Activated gamma-delta T cell treated with anti-CD3 and anti-CD28 coated beads, Interleukin-2, amount 50 U/mL, for 16 hours (primary cell): ENCODE results near the gene CAMTA1.

Source experiments
- DNase-seq: peaks from one replicate; pipeline ENCODE4 v3.0.0-alpha.2; 2020; ENCODE audit warnings: low read depth

Gene CAMTA1

GRCh38 chr1:7006996-7007871 lies 222.0 kb downstream of the CAMTA1 start:
- DNase-seq = no peak

DNA sequence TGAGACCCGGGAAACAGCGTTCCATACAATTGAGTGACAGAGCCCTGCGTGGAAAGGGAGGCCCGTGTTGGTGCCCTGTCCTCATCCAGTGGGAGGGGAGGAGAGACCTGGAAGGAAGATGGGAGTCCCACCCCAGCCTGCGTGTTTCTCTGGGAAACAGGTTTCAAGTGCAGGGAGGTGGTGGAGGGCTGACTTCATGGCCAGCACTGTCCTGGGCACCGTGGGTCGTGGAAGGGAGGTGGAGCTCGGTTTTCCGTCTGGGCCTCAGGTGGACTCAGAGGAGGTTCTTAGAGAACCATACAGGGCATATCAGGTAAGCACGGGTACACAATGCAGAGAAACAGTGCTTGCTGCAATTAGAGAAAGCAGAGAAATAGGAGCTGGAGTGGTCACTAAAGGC lies 222.6 kb downstream of the CAMTA1 start:
- no peak for DNase-seq

GRCh38 chr1:7008331-7008730 lies 223.1 kb downstream of the CAMTA1 start:
- DNase-seq = no peak

- no peak for DNase-seq
Observed at GRCh38 chr1:7008975-7009740, 223.9 kb downstream of the CAMTA1 start.

DNA sequence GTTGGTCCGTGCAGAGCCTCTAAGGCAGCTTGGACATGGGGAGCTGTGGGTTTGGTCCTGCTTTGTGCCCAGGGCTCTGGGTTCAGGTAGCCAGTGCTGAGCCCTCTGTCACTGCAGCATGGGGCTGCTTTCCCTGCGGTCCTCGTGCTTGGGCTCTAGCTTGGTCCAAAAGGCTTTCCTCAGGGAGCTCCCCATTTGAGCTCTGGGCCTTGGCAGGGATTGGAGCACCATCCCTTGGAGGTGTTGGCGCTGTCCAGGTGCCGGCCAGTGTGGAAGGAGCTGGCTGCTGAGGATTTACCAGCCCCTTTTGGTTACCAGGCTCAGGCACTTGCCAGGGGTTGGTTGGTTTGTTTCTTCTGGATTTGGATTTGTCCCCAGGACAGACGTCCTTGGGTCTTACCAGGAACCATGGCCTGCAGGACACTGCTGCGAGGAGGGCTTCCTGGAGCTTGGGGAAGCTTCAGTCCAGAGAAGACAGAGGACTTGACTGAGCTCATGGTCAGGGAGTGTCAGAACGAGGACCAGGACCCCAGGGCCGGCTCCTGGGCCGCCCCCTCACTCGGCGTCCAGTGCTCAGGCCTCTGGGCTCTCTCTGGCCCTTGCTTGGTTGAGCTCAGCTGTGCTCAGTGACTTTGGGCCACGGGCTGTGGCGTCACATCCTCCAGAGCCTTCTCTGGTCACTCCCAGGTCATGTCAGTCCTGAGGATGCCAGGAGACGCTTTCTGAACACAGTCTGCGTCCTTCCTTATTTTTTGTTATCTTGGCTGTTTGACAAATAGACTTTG lies 224.7 kb downstream of the CAMTA1 start:
- DNase-seq = no peak

DNA sequence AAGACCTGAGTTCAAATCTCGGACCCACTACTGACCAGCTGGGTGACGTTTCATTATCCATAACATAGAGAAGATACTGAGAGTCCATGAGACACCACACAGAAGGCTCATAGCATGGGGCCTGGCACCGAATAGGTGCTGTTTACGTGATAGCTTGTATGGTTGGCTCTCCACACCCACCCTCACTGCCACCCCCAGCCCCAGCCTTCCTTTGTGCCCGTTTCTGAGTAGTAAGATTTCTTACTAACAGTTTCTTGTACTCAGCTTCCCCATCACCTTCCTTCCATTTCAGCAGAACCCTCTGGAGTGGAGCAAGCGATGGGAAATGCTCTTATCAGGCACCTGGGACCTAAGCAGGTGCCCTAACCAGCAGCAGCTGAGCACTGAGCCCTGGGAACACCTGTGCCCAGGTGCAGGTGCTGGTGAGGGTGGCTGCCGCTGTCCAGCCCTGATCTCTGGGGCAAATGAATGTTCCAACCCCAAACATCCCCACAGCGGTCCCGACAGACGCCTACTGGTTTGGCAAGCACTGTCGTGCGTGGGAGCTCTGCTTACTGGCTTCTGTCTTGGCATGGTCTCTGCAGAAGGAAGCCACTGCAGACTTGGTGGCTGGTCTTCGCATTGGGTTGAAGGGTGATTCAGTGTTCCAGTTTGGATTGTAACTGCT lies 225.4 kb downstream of the CAMTA1 start:
- no peak for DNase-seq

GRCh38 chr1:7011826-7012225 lies 226.6 kb downstream of the CAMTA1 start:
- no peak for DNase-seq

DNA sequence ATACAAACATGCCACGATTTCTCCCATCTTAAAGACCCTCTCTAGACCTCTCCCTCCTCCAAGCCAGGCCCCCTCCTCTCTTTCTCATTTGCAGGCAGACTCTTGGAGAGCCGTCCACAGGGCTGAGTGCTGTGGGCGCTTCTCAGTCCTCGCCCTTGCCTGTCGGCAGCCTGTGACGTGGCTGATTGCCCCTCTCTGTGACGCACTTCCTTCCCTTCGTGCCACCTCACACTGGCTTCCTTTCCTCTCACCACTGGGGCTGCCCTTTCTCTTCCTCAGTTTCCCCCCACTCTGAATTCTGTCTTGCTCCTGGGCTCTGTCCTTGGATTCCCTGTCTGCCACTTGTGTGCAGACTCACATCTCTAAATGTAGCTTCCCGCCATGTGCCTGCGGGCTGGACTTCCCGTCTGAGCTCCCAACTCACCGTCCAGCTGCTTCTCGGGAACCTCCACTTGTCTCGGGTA lies 227.2 kb downstream of the CAMTA1 start:
- no peak for DNase-seq

GRCh38 chr1:7013833-7014639 lies 228.8 kb downstream of the CAMTA1 start:
- DNase-seq = no peak

- DNase-seq = no peak
Observed at GRCh38 chr1:7014640-7014930, 229.3 kb downstream of the CAMTA1 start.

DNA sequence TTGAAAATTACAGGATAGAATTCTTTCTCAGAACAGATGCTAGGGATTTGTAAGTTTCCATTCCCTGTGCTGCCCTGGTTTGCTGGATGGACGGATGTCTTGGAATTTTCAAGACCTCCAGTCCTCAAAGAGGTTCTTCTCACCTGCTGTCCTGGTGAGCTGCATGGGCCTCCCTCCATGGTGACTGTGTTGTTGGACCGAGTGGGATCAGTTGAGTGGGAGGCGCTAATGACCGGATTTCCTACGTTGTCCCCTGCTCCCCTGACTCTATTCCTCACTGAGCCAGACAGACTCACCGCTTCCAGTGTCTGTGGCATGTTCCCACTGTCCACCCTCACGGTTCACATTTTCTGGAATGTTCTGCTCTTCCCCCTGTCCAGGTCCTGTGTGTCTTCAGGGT lies 229.8 kb downstream of the CAMTA1 start:
- DNase-seq = no peak

- DNase-seq = no peak
Observed at GRCh38 chr1:7018351-7018750, 233.1 kb downstream of the CAMTA1 start.

- no peak for DNase-seq
Observed at GRCh38 chr1:7018826-7019225, 233.6 kb downstream of the CAMTA1 start.

DNA sequence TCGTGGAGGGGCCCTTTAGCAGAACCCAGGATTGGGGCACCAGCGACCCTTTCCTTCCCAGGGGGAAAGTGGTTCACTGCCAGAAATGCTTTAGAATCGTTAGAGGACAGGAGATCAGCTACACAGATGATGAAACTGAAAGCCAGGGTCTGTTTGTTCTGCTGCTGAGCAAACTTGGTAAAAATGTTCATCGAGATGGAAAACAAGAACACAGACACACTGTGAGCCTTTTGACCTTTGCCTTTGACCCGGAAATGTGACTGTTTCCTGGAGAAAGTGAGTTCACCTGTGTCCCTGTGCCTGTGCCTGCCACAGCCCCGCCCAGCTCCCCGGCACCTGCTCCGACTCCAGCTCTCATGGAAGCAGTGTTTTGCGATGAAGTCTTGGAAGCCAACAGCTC lies 234.3 kb downstream of the CAMTA1 start:
- DNase-seq = no peak

DNA sequence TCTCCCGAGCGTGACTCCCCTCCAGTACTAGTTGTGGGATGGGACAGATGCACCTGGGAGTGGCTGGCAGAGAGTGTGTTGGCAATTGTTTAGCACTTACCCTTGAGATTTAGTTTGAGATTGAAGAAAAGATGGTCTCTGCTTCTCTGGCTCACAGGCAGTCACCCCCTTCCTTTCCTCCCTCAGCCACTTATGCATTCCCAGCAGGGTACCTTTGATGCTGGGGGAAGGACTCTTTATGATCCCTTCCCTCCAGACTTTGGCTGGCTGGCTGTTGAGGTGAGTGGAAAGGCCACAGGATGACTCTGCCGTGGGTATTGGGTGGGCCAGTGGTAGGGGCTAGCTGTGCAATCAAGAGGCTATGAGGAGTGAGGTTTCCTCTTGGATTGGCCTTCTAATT lies 236.8 kb downstream of the CAMTA1 start:
- DNase-seq = no peak

GRCh38 chr1:7025013-7025412 lies 239.8 kb downstream of the CAMTA1 start:
- no peak for DNase-seq

DNA sequence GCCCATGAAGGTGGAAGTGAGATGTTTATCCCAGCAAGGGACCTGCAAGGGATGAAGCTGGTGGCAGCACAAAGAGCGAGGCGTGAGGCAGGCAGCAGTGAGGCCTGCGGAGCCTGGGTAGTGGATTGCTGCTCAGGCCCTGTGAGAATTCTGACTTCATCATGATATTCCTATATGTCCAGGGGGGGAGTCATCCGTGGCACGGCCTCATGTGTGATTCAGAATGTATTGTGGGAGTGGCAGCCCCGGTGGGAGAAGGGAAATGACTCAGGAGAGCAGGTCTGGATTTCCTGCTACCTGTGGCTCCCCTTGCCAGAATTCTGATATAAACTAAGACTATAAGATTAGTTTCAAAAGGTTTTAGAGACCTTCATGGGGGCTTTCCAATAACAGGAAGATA lies 240.9 kb downstream of the CAMTA1 start:
- DNase-seq = no peak

- DNase-seq = no peak
Observed at GRCh38 chr1:7032992-7033391, 247.7 kb downstream of the CAMTA1 start.

DNA sequence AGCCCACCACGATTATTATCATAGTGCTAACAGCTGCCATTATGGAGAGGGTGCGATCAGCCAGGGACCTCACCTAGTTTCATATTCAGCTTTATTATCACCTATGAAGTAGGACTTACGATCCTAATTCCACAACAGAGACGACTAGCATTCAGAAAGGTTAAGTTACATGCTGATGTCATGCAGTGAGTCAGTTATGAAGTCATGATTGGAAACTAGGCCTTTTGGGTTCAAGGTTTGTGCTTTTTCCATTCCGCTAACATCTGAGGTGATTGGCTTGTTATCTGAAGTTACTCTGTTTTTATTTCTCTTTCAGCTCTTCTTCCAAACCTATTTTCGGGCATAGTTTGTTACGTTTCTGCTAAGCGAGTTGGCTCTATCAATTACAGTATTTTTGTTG lies 251.1 kb downstream of the CAMTA1 start:
- no peak for DNase-seq

DNA sequence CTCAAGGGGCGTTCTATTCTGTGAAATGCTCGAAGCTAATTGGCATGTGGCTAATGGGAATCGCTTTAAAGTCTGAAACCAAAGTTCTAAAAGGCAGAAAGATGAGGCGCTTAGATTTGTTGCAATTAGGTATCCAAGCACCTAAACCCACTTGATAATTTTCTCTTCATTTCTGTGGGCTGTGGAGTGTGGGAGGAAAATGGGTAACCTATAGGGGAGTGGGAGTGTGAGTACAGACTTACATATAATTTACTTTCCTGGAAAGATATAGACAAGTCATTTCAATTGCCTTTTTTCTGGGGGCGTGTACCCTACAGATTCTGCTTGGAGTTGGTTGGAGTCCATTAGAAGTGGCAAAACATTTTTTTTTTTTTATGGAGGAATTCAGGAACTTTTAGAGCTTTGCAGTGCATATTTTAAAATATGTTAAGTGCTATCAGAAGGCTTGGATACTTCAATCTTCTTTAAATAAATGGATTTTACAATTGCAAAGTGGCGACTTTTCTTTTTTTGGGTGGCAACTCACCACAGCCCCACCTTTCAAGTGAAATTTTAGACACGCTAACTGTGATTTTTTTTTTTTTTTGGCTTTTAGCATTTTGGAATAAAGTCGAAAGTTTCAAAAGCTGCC lies 254.5 kb downstream of the CAMTA1 start:
- no peak for DNase-seq
